B cell (primary cell): ENCODE data around the gene ODAD4. TPM values are rescaled to one million over a fixed set of nuclear protein-coding genes. Genes with fewer than 3 reads are reported as not detected.

Experiments
- ATAC-seq: fragments of 200-7000 bp; cut with Tn5 transposase; one replicate; pipeline ENCODE4 v1.10.0; 2021; ENCODE audit warnings: low read depth, mild to moderate bottlenecking, moderate number of reproducible peaks, moderate library complexity
- CTCF ChIA-PET: fragments of 350-600 bp; sonication (Branson Sonifier 250); formaldehyde crosslinking; loops from one replicate; lab custom pipeline; 2021; ENCODE audit warnings: antibody characterized with exemption, inconsistent platforms; lab: Charles Lee
- POLR2A ChIA-PET: fragments of 350-600 bp; sonication (Branson Sonifier 250); formaldehyde crosslinking; loops from one replicate; lab custom pipeline; 2021; ENCODE audit warnings: antibody characterized with exemption; lab: Charles Lee
- DNase-seq: peaks from one replicate; pipeline ENCODE4 v3.0.0; 2013
- H2AFZ ChIP-seq: 2 replicates; pipeline ENCODE4 v1.6.1; 2012; ENCODE audit warnings: mild to moderate bottlenecking, low read depth, low read length; ENCODE audit not compliant: insufficient read depth, poor library complexity, severe bottlenecking
- H3K27ac ChIP-seq, 2 donors: 1 replicate in 1 of 2; 2 replicates in 1 of 2; pipeline ENCODE4 v1.5.1; 2012 to 2013; ENCODE audit warnings: low read length in 2 of 2, mild to moderate bottlenecking in 2 of 2, moderate library complexity in 1 of 2
- H3K27me3 ChIP-seq, 4 experiments: fragments of 200-600 bp in 1 of 4; sonication (generic) in 1 of 4; replicated peaks in 1 of 4; 1 replicate in 2 of 4; 2 replicates in 2 of 4; pipeline versions ENCODE4 v1.6.1 to v1.7.0; 2013 to 2016; ENCODE audit warnings: low read length in 3 of 4, mild to moderate bottlenecking in 2 of 4, mixed read lengths in 1 of 4, moderate library complexity in 1 of 4; ENCODE audit not compliant: insufficient read depth in 4 of 4, control insufficient read depth in 3 of 4; ENCODE audit errors: control extremely low read depth in 1 of 4
- H3K36me3 ChIP-seq, 2 experiments: replicated peaks in 1 of 2; 1 replicate in 1 of 2; 2 replicates in 1 of 2; pipeline versions ENCODE4 v1.6.1 to v1.7.1; 2013; ENCODE audit warnings: low read length in 1 of 2; ENCODE audit not compliant: insufficient read depth in 2 of 2, control insufficient read depth in 1 of 2; ENCODE audit errors: control extremely low read depth in 1 of 2, extremely low read depth in 1 of 2
- H3K4me1 ChIP-seq, 2 donors: fragments of 200-600 bp in 1 of 2; sonication (generic) in 1 of 2; 1 replicate in 1 of 2; 2 replicates in 1 of 2; pipeline versions ENCODE4 v1.5.1 to v1.6.1; 2013 to 2017; ENCODE audit warnings: low read length in 2 of 2; ENCODE audit not compliant: control insufficient read depth in 2 of 2, insufficient read depth in 2 of 2
- H3K4me2 ChIP-seq: replicated peaks from 2 replicates; pipeline ENCODE3; 2012; ENCODE audit warnings: mild to moderate bottlenecking, low read depth, low read length; ENCODE audit not compliant: poor library complexity, severe bottlenecking
- H3K4me3 ChIP-seq, 5 experiments: fragments of 200-600 bp in 1 of 5; sonication (generic) in 1 of 5; 1 replicate in 3 of 5; 2 replicates in 2 of 5; pipeline versions ENCODE4 v1.5.1 to v1.7.0; 2011 to 2016; ENCODE audit warnings: low read length in 4 of 5, mild to moderate bottlenecking in 4 of 5, low read depth in 2 of 5, control low read depth in 1 of 5, moderate library complexity in 1 of 5; ENCODE audit not compliant: insufficient read depth in 1 of 5; ENCODE audit errors: control extremely low read depth in 1 of 5, extremely low read depth in 1 of 5
- H3K79me2 ChIP-seq: fragments of 200-600 bp; sonication (generic); one replicate; pipeline ENCODE4 v1.6.0; 2016; ENCODE audit warnings: low read length; ENCODE audit not compliant: control insufficient read depth, insufficient read depth
- H3K9ac ChIP-seq: fragments of 200-600 bp; sonication (generic); 2 replicates; pipeline ENCODE4 v1.6.1; 2017; ENCODE audit warnings: mild to moderate bottlenecking, low read length, moderate library complexity
- H3K9me3 ChIP-seq, 3 donors: one replicate each; pipeline versions ENCODE4 v1.6.1 to v1.7.1; 2013; ENCODE audit warnings: low read length in 2 of 3; ENCODE audit not compliant: control insufficient read depth in 2 of 3, insufficient read depth in 1 of 3; ENCODE audit errors: control extremely low read depth in 1 of 3
- H4K20me1 ChIP-seq: 2 replicates; pipeline ENCODE4 v1.6.0; 2012; ENCODE audit warnings: mild to moderate bottlenecking, low read length; ENCODE audit not compliant: insufficient read depth, control insufficient read depth, poor library complexity, severe bottlenecking
- H3K27ac Mint-ChIP-seq: one replicate; pipeline ENCODE4 v1.8.0; 2021; ENCODE audit warnings: mixed read lengths
- H3K27me3 Mint-ChIP-seq: one replicate; pipeline ENCODE4 v1.8.0; 2021; ENCODE audit warnings: mixed read lengths
- H3K4me1 Mint-ChIP-seq: one replicate; pipeline ENCODE4 v1.8.0; 2021; ENCODE audit warnings: mixed read lengths
- H3K4me3 Mint-ChIP-seq: one replicate; pipeline ENCODE4 v1.8.0; 2021; ENCODE audit warnings: mixed read lengths
- H3K9me3 Mint-ChIP-seq: one replicate; pipeline ENCODE4 v1.8.0; 2022; ENCODE audit warnings: mixed read lengths; ENCODE audit not compliant: insufficient read depth
- CTCF ChIP-seq: fragments of 200-600 bp; IDR thresholded peaks from one replicate; pipeline ENCODE4 v1.8.0; 2022; ENCODE audit warnings: antibody characterized with exemption, mild to moderate bottlenecking
- EZH2 ChIP-seq: IDR thresholded peaks from 2 replicates; pipeline ENCODE4 v1.6.1; 2012; ENCODE audit warnings: borderline replicate concordance, low read depth, mild to moderate bottlenecking, moderate library complexity, low read length; ENCODE audit not compliant: insufficient read depth, poor library complexity, severe bottlenecking
- WGBS: methylation state at CpG from one replicate; pipeline ENCODE4 v1.1.5; 2013; ENCODE audit warnings: missing lambda C conversion rate; ENCODE audit not compliant: insufficient coverage; 5-methylcytosine and 5-hydroxymethylcytosine counted together
- intact Hi-C: fragments of 100-400 bp; cut with micrococcal nuclease; formaldehyde crosslinking; loops from one replicate; pipeline ENCODE4 v1.10.0; 2022
- polyA plus RNA-seq: library from polyadenylated mRNA; depleted of rRNA; stranded (reverse); fragments of >200 nt; gene quantifications from 2 replicates; pipeline ENCODE4 v1.2.3, GENCODE V29; 2012
- total RNA-seq, 2 donors: library from RNA; stranded (reverse); fragments of 120-200 nt in 1 of 2; gene quantifications; 1 replicate in 1 of 2; 2 replicates in 1 of 2; pipeline versions ENCODE4 v1.2.3 to v1.2.4, GENCODE V29; 2013 to 2022

Gene ODAD4
- total and polyA plus RNA-seq, 2 donors (not counting 1 experiment from before 2014, with no cell fraction given): 0.27 TPM; not detected in 1

- Histone ChIP-seq H3K9ac (no peak overlapping the region), H3K27me3 (no peaks in the 10 kb centered on the region), H3K27ac (peak overlapping the region in 1 of 2 donors; percentile 47), H3K4me3 (no peak overlapping the region), H4K20me1 (peaks cover 41% of the 10 kb centered on the region), H3K4me2 (peak overlapping the region; percentile 31), H2AFZ (no peak overlapping the region), H3K79me2 (peaks cover 37% of the 10 kb centered on the region), H3K36me3 (peaks cover 8 to 58% of the 10 kb centered on the region in 2 experiments), H3K4me1 (peaks cover 18 to 55% of the 10 kb centered on the region in 2 donors), H3K9me3 (peaks cover 0 to 3% (median 0%) of the 10 kb centered on the region in 3 donors)
- H3K27me3 Mint-ChIP-seq: no peaks in the 10 kb centered on the region
- no peak overlapping the region for H3K4me3 Mint-ChIP-seq
- H3K9me3 Mint-ChIP-seq: no peaks in the 10 kb centered on the region
- peak overlapping the region; percentile 76 for H3K27ac Mint-ChIP-seq
- POLR2A ChIA-PET: interaction anchor here (0.5 to 1.4 kb wide), 5 partner anchors 12 to 273 kb away, joined by 3 to 5 read pairs (median 4); partner anchors contain the start of gene NKIRAS2
- H3K4me1 Mint-ChIP-seq: peaks cover 52% of the 10 kb centered on the region
- intact Hi-C loops: no loop called here
- TF ChIP-seq CTCF (no peak), EZH2 (no peak)
- CTCF ChIA-PET: interaction anchor here (1.2 to 3.2 kb wide), 5 partner anchors 9 to 207 kb away, joined by 3 to 17 read pairs (median 4); partner anchors contain the start of genes DHX58 and DNAJC7
- ATAC-seq (no peak), DNase-seq (no peak)
- 90% methylated on average over 15 of the region's 18 CpGs for WGBS
These were observed 41.5 kb downstream of the ODAD4 start for GRCh38 chr17:41971721-41972523.
